Measurements from ENCODE around the gene SEMA7A.
"Not testable (repeated sequence)": the region's sequence is repeated elsewhere in the genome, so short reads cannot be mapped to it uniquely, and the experiment has no call there.

The SEMA7A gene

GRCh38 chr15:74369084-74369745 lies 64.5 kb downstream of the SEMA7A start:
- DNase-seq, result no peak

GRCh38 chr15:74368121-74368520 lies 65.6 kb downstream of the SEMA7A start:
- no peak for DNase-seq

GRCh38 chr15:74367296-74367854 lies 66.4 kb downstream of the SEMA7A start, which contains the start of gene CYP11A1:
Gene CYP11A1 (minus strand): TSS chr15:74367646. CDS start chr15:74367585, 61 bp downstream.
- DNase-seq, result no peak

- DNase-seq, result no peak
These were observed 67.9 kb downstream of the SEMA7A start for GRCh38 chr15:74365598-74366445.

- DNase-seq, result no peak
These were observed 68.7 kb downstream of the SEMA7A start for GRCh38 chr15:74364936-74365597.

GRCh38 chr15:74362482-74362881 lies 71.3 kb downstream of the SEMA7A start:
- DNase-seq, result no peak

- DNase-seq, result not testable (repeated sequence)
These were observed 72.9 kb downstream of the SEMA7A start for GRCh38 chr15:74360855-74361254.

- not testable (repeated sequence) for DNase-seq
These were observed 74.4 kb downstream of the SEMA7A start for GRCh38 chr15:74359376-74359775.
